Mesothelial cell of epicardium (in vitro differentiated cells): ENCODE measurements around the gene C10orf90. TPM values are rescaled to one million over a fixed set of nuclear protein-coding genes. Genes with fewer than 3 reads are reported as not detected.

ENCODE experiments used
- DNase-seq, 2 experiments: peaks; one replicate each; pipeline ENCODE4 v3.0.0; 2021; ENCODE audit warnings: low spot score in 2 of 2; ENCODE audit not compliant: unreplicated experiment in 2 of 2
- H3K27ac Mint-ChIP-seq: 2 replicates; pipeline ENCODE4 v1.8.0; 2021; ENCODE audit warnings: mixed read lengths
- H3K27me3 Mint-ChIP-seq: 2 replicates; pipeline ENCODE4 v1.8.0; 2021; ENCODE audit warnings: low read depth, mixed read lengths
- H3K36me3 Mint-ChIP-seq: 2 replicates; pipeline ENCODE4 v1.8.0; 2021; ENCODE audit warnings: mixed read lengths
- H3K4me1 Mint-ChIP-seq: 2 replicates; pipeline ENCODE4 v1.8.0; 2021; ENCODE audit warnings: mixed read lengths
- H3K4me3 Mint-ChIP-seq: 2 replicates; pipeline ENCODE4 v1.8.0; 2021; ENCODE audit warnings: mild to moderate bottlenecking, moderate library complexity, mixed read lengths
- H3K9me3 Mint-ChIP-seq: 2 replicates; pipeline ENCODE4 v1.8.0; 2021; ENCODE audit warnings: mixed read lengths
- CTCF ChIP-seq: fragments of 200-600 bp; sonication (generic); IDR thresholded peaks from one replicate; pipeline ENCODE4 v1.5.0; 2021; ENCODE audit warnings: antibody characterized with exemption; ENCODE audit not compliant: unreplicated experiment
- total RNA-seq: library from RNA; stranded (reverse); gene quantifications from 3 replicates; pipeline ENCODE4 v1.2.1, GENCODE V29; 2021

C10orf90 gene
- total RNA-seq, 1 donor from 2014 or later, result not detected

- no peaks in the 10 kb centered on the region for H3K36me3 Mint-ChIP-seq
- H3K9me3 Mint-ChIP-seq, result peaks cover 3% of the 10 kb centered on the region
- no peak overlapping the region for H3K4me3 Mint-ChIP-seq
- TF ChIP-seq CTCF, result no peak
- H3K27me3 Mint-ChIP-seq, result peaks cover 13% of the 10 kb centered on the region
- H3K27ac Mint-ChIP-seq, result no peak overlapping the region
- no peaks in the 10 kb centered on the region for H3K4me1 Mint-ChIP-seq
- DNase-seq, result no peak
Observed at GRCh38 chr10:126503392-126504062, 167.0 kb downstream of the C10orf90 start.

- DNase-seq, result no peak
- H3K4me1 Mint-ChIP-seq, result no peaks in the 10 kb centered on the region
- H3K4me3 Mint-ChIP-seq, result no peak overlapping the region
- H3K36me3 Mint-ChIP-seq, result no peaks in the 10 kb centered on the region
- H3K27me3 Mint-ChIP-seq, result peaks cover 13% of the 10 kb centered on the region
- H3K27ac Mint-ChIP-seq, result no peak overlapping the region
- no peak for TF ChIP-seq CTCF
- H3K9me3 Mint-ChIP-seq, result peaks cover 3% of the 10 kb centered on the region
Observed at GRCh38 chr10:126502441-126502840, 168.1 kb downstream of the C10orf90 start.

- H3K27me3 Mint-ChIP-seq, result peaks cover 15% of the 10 kb centered on the region
- H3K9me3 Mint-ChIP-seq, result peaks cover 3% of the 10 kb centered on the region
- no peak for DNase-seq
- H3K27ac Mint-ChIP-seq, result no peak overlapping the region
- H3K36me3 Mint-ChIP-seq, result no peaks in the 10 kb centered on the region
- H3K4me1 Mint-ChIP-seq, result no peaks in the 10 kb centered on the region
- TF ChIP-seq CTCF, result no peak
- H3K4me3 Mint-ChIP-seq, result no peak overlapping the region
Observed at GRCh38 chr10:126501828-126502227, 168.7 kb downstream of the C10orf90 start.

- H3K4me1 Mint-ChIP-seq, result no peaks in the 10 kb centered on the region
- no peaks in the 10 kb centered on the region for H3K36me3 Mint-ChIP-seq
- no peak for DNase-seq
- H3K27me3 Mint-ChIP-seq, result peaks cover 15% of the 10 kb centered on the region
- peaks cover 3% of the 10 kb centered on the region for H3K9me3 Mint-ChIP-seq
- no peak for TF ChIP-seq CTCF
- H3K4me3 Mint-ChIP-seq, result no peak overlapping the region
- no peak overlapping the region for H3K27ac Mint-ChIP-seq
Observed at GRCh38 chr10:126500866-126501265, 169.6 kb downstream of the C10orf90 start.

GRCh38 chr10:126500185-126500584, 170.3 kb downstream of the C10orf90 start:
- no peaks in the 10 kb centered on the region for H3K4me1 Mint-ChIP-seq
- TF ChIP-seq CTCF, result no peak
- no peaks in the 10 kb centered on the region for H3K36me3 Mint-ChIP-seq
- DNase-seq, result no peak
- no peak overlapping the region for H3K4me3 Mint-ChIP-seq
- H3K27me3 Mint-ChIP-seq, result peaks cover 13% of the 10 kb centered on the region
- H3K27ac Mint-ChIP-seq, result no peak overlapping the region
- H3K9me3 Mint-ChIP-seq, result peaks cover 3% of the 10 kb centered on the region
